GM21576 (cell line): ENCODE results near the gene GASK1B.

Experiments used
- ATAC-seq: cut with Tn5 transposase; IDR thresholded peaks from one replicate; pipeline ENCODE4 v1.9.1; 2021; ENCODE audit warnings: mild to moderate bottlenecking, moderate library complexity; ENCODE audit not compliant: unreplicated experiment

Gene GASK1B

GRCh38 chr4:158172261-158173258 lies at the start of gene GASK1B:
TSS of gene GASK1B (minus strand) at chr4:158173025. CDS start at chr4:158171375, 1,650 bp downstream.
- no peak for ATAC-seq

- ATAC-seq: peak; percentile 72
Measured at GRCh38 chr4:158219623-158220022, 46.8 kb upstream of the GASK1B start.

- ATAC-seq: no peak
Measured at GRCh38 chr4:158217763-158218162, 44.9 kb upstream of the GASK1B start.

- no peak for ATAC-seq
Measured at GRCh38 chr4:158214856-158215255, 42.0 kb upstream of the GASK1B start.

GRCh38 chr4:158213466-158213865 lies 40.6 kb upstream of the GASK1B start:
- no peak for ATAC-seq

GRCh38 chr4:158211222-158211621 lies 38.4 kb upstream of the GASK1B start:
- no peak for ATAC-seq

GRCh38 chr4:158209825-158210807 lies 37.3 kb upstream of the GASK1B start, which contains the start of gene TMEM144:
TSS of gene TMEM144 (plus strand) at chr4:158210486. CDS start at chr4:158212668, 2,182 bp downstream.
- ATAC-seq: peak; percentile 89

GRCh38 chr4:158208963-158209640 lies 36.3 kb upstream of the GASK1B start:
- ATAC-seq: peak; percentile 80

- no peak for ATAC-seq
Measured at GRCh38 chr4:158203929-158204328, 31.1 kb upstream of the GASK1B start.

GRCh38 chr4:158203436-158203835 lies 30.6 kb upstream of the GASK1B start:
- ATAC-seq: no peak

- ATAC-seq: no peak
Measured at GRCh38 chr4:158202481-158202880, 29.7 kb upstream of the GASK1B start.

GRCh38 chr4:158201876-158202275 lies 29.1 kb upstream of the GASK1B start:
- ATAC-seq: no peak

GRCh38 chr4:158201322-158201721 lies 28.5 kb upstream of the GASK1B start:
- no peak for ATAC-seq

- no peak for ATAC-seq
Measured at GRCh38 chr4:158200214-158200613, 27.4 kb upstream of the GASK1B start.

- ATAC-seq: no peak
Measured at GRCh38 chr4:158197194-158197776, 24.5 kb upstream of the GASK1B start.

GRCh38 chr4:158195297-158195696 lies 22.5 kb upstream of the GASK1B start:
- no peak for ATAC-seq

- ATAC-seq: peak; percentile 67
Measured at GRCh38 chr4:158193171-158193749, 20.4 kb upstream of the GASK1B start.

- no peak for ATAC-seq
Measured at GRCh38 chr4:158192439-158193158, 19.8 kb upstream of the GASK1B start.

- ATAC-seq: no peak
Measured at GRCh38 chr4:158190718-158191117, 17.9 kb upstream of the GASK1B start.
